ENCODE measurements around the gene OVOL1. TPM values are rescaled to one million over a fixed set of nuclear protein-coding genes. Genes with fewer than 3 reads are reported as not detected.

The OVOL1 gene
- total and polyA plus RNA-seq, 11 donors: not detected

DNA sequence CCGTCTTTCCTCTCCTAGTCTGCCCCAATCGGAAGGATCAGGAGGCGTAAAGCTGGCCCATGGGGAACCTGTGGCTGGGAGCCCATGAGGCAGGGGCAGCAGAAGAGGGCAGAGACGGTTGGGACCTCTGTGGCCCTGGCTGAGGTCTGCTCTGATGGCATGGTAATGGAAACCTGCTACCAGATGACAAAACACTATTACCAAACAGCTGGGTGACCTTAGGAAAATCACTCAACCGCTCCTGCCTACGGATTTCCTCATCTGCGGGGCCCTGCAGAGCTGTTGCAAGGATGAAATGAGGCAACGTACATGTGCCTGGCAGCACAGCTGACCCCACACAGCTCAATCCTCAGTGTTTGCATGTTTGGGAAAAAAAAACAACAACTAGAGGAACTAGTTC lies 10.7 kb upstream of the OVOL1 start:
- Histone ChIP-seq H3K27ac (peak overlapping the region in 2 of 12 donors; percentile 26 to 82), H3K9me3 (no peaks in the 10 kb centered on the region), H3K36me3 (peaks cover 0 to 32% (median 23%) of the 10 kb centered on the region in 9 donors), H3K27me3 (no peaks in the 10 kb centered on the region), H3K4me3 (no peak overlapping the region), H3K4me1 (peaks cover 0 to 63% (median 9%) of the 10 kb centered on the region in 12 donors)
- ATAC-seq: no peak
- intact Hi-C loops (cut with DNase I): loop anchor here in 5 of 10 donors (5.0 to 10.0 kb wide), 6 partner anchors 36 to 211 kb away; partner anchors contain the start of genes KAT5 (in 1 of the 5), MAP3K11 (in 1 of the 5) and PCNX3 (in 1 of the 5)
- whole genome bisulfite sequencing, 4 donors: 86 to 93% (median 90%) methylated on average over 8 of the region's 8 CpGs
- TF ChIP-seq, protein P1, sequence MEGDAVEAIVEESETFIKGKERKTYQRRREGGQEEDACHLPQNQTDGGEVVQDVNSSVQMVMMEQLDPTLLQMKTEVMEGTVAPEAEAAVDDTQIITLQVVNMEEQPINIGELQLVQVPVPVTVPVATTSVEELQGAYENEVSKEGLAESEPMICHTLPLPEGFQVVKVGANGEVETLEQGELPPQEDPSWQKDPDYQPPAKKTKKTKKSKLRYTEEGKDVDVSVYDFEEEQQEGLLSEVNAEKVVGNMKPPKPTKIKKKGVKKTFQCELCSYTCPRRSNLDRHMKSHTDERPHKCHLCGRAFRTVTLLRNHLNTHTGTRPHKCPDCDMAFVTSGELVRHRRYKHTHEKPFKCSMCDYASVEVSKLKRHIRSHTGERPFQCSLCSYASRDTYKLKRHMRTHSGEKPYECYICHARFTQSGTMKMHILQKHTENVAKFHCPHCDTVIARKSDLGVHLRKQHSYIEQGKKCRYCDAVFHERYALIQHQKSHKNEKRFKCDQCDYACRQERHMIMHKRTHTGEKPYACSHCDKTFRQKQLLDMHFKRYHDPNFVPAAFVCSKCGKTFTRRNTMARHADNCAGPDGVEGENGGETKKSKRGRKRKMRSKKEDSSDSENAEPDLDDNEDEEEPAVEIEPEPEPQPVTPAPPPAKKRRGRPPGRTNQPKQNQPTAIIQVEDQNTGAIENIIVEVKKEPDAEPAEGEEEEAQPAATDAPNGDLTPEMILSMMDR (IDR thresholded peaks at IDR 0.05): no peak
- no peak for TF ChIP-seq POLR2A (IDR thresholded peaks at IDR 0.05)
- DNase-seq: no peak

DNA sequence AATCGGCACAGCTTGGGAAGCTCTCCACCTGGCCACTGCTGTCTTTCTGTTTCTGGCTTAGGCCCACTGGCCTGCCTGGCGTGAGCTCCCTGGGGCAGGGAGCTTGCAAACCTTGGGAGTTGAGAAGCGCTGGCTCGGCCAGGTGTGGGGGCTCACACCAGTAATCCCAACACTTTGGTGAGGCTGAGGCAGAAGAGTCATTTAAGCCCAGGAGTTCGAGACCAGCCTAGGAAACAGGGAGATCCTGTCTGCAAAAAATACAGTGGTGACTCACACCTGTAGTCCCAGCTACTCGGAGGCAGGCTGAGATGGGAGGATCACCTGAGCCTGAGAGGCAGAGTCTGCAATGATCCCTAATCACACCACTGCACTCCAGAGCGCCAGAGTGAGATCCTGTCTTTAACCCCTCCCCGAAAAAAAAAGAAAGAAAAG lies 10.1 kb upstream of the OVOL1 start:
- peak overlapping the region in 1 of 12 donors; percentile 82 for H3K27ac ChIP-seq
- H3K27me3 ChIP-seq: no peaks in the 10 kb centered on the region
- H3K4me3 ChIP-seq: no peak overlapping the region
- H3K36me3 ChIP-seq: peaks cover 0 to 32% (median 23%) of the 10 kb centered on the region in 9 donors
- intact Hi-C loops (cut with DNase I): loop anchor here in 5 of 10 donors (5.0 to 10.0 kb wide), 6 partner anchors 36 to 211 kb away; partner anchors contain the start of genes KAT5 (in 1 of the 5), MAP3K11 (in 1 of the 5) and PCNX3 (in 1 of the 5)
- no peaks in the 10 kb centered on the region for H3K9me3 ChIP-seq
- DNase-seq: no peak
- TF ChIP-seq, protein P1 (IDR thresholded peaks at IDR 0.05): no peak
- TF ChIP-seq POLR2A (IDR thresholded peaks at IDR 0.05): no peak
- 92 to 93% (median 92%) methylated on average over 8 of the region's 8 CpGs for WGBS, 4 donors
- no peak for ATAC-seq
- peaks cover 0 to 68% (median 12%) of the 10 kb centered on the region in 12 donors for H3K4me1 ChIP-seq

DNA sequence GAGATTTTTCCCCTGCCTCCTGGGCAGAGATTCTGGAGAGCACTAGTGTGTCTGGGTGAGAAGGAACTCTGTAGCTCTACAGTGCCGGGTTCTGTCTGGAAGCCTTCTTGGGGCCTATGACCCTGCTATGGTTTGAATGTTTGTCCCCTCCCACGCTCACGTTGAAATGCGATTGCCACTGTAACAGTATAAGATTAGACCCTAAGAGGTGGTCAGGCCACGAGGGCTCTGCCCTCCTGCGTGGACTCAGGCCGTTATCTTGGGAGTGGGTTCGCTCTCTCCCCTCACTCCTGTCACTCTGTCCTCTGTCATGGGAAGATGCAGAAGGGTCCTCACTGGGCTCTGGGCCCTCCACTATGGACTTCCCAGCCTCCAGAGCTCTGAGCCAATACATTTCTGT lies 9.6 kb upstream of the OVOL1 start:
- Histone ChIP-seq H3K4me3 (no peak overlapping the region), H3K36me3 (peaks cover 0 to 32% (median 23%) of the 10 kb centered on the region in 9 donors), H3K27ac (peak overlapping the region in 1 of 12 donors; percentile 82), H3K27me3 (no peaks in the 10 kb centered on the region), H3K9me3 (no peaks in the 10 kb centered on the region), H3K4me1 (peaks cover 0 to 68% (median 12%) of the 10 kb centered on the region in 12 donors)
- intact Hi-C loops (cut with DNase I): loop anchor here in 5 of 10 donors (5.0 to 10.0 kb wide), 6 partner anchors 35 to 210 kb away; partner anchors contain the start of genes KAT5 (in 1 of the 5), MAP3K11 (in 1 of the 5) and PCNX3 (in 1 of the 5)
- DNase-seq (no peak), ATAC-seq (no peak)
- no peak for TF ChIP-seq POLR2A (IDR thresholded peaks at IDR 0.05)
- TF ChIP-seq, protein P1 (IDR thresholded peaks at IDR 0.05): no peak
- 81 to 89% (median 85%) methylated on average over 8 of the region's 8 CpGs for WGBS, 4 donors

DNA sequence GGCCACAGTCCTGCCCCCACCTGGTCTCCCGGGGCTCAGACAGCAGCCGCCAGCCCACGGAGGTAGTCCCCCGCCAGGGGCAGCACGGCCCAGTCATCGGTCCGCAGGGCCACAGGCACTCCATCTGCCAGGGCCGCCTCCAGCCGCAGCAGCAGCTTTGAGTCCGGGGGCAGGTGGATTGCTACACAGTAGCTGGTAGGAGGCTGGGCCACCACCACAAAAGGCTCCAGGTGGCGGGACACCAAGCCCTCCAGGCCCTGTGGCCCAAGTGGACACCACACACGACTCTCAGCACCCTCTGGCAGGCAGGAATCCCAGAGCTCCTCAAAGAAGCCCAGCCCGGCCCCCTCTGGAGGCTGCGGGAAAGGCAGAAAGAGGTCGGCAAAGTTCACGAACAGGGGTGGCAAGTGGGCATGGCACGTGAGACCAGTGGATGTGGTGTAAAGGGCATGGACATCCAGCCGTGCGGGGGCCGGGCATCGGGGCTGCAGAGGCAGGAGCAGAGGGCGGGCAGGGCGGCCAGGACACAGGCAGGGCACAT lies 9.0 kb upstream of the OVOL1 start:
- Histone ChIP-seq H3K4me1 (peaks cover 0 to 68% (median 12%) of the 10 kb centered on the region in 12 donors), H3K9me3 (no peaks in the 10 kb centered on the region), H3K36me3 (peaks cover 0 to 32% (median 23%) of the 10 kb centered on the region in 9 donors), H3K4me3 (no peak overlapping the region), H3K27me3 (no peaks in the 10 kb centered on the region), H3K27ac (no peak overlapping the region)
- intact Hi-C loops (cut with DNase I): loop anchor here in 6 of 10 donors (2.0 to 10.0 kb wide), 7 partner anchors 34 to 209 kb away; partner anchors contain the start of genes KAT5 (in 1 of the 6), MAP3K11 (in 1 of the 6) and PCNX3 (in 1 of the 6)
- WGBS, 4 donors: 87 to 93% (median 92%) methylated on average over 18 to 23 of the region's 23 CpGs
- ATAC-seq (no peak), DNase-seq (no peak)
- TF ChIP-seq POLR2A (IDR thresholded peaks at IDR 0.05): no peak
- TF ChIP-seq, protein P1 (IDR thresholded peaks at IDR 0.05): no peak

All from heart left ventricle (tissue), 16 donors.